DOHH2 (cell line): Measurements from ENCODE around the gene HHAT.

Experiments used
- H3F3A ChIP-seq: fragments of 200-600 bp; sonication (generic), shearing (Covaris generic); 2 replicates; pipeline ENCODE4 v1.6.0; 2016; ENCODE audit warnings: antibody characterized with exemption, mild to moderate bottlenecking; ENCODE audit not compliant: control insufficient read depth, insufficient read depth
- H3K27ac ChIP-seq: fragments of 200-600 bp; sonication (generic); 2 replicates; pipeline ENCODE4 v1.5.1; 2014; ENCODE audit warnings: low read depth, mild to moderate bottlenecking, low read length, moderate library complexity
- H3K27me3 ChIP-seq: fragments of 200-600 bp; sonication (generic); 2 replicates; pipeline ENCODE4 v1.6.1; 2014; ENCODE audit warnings: mild to moderate bottlenecking, low read length, mixed read lengths; ENCODE audit not compliant: control insufficient read depth
- H3K36me3 ChIP-seq: fragments of 200-600 bp; sonication (generic); 2 replicates; pipeline ENCODE4 v1.6.1; 2014; ENCODE audit warnings: mild to moderate bottlenecking, low read length, moderate library complexity, mixed read lengths; ENCODE audit not compliant: control insufficient read depth
- H3K4me1 ChIP-seq: fragments of 200-600 bp; sonication (generic); 2 replicates; pipeline ENCODE4 v1.6.1; 2014; ENCODE audit warnings: mild to moderate bottlenecking, low read length, mixed read lengths; ENCODE audit not compliant: control insufficient read depth
- H3K4me2 ChIP-seq: fragments of 200-600 bp; sonication (generic); 2 replicates; pipeline ENCODE4 v1.6.0; 2014; ENCODE audit warnings: mild to moderate bottlenecking, low read length, moderate library complexity
- H3K4me3 ChIP-seq: fragments of 200-600 bp; sonication (generic); 2 replicates; pipeline ENCODE4 v1.5.1; 2014; ENCODE audit warnings: mild to moderate bottlenecking, low read length, mixed read lengths
- H3K79me2 ChIP-seq: fragments of 200-600 bp; sonication (generic); 2 replicates; pipeline ENCODE4 v1.6.1; 2014; ENCODE audit warnings: mild to moderate bottlenecking, low read length, mixed read lengths; ENCODE audit not compliant: control insufficient read depth
- H3K9me2 ChIP-seq: fragments of 200-600 bp; sonication (generic); replicated peaks from 2 replicates; pipeline ENCODE4 v1.6.1; 2014; ENCODE audit warnings: mild to moderate bottlenecking, low read length, mixed read lengths; ENCODE audit not compliant: control insufficient read depth
- H3K9me3 ChIP-seq: fragments of 200-600 bp; sonication (generic); 2 replicates; pipeline ENCODE4 v1.6.1; 2014; ENCODE audit warnings: antibody characterized with exemption, low read length, mixed read lengths; ENCODE audit not compliant: control insufficient read depth, insufficient read depth
- H4K20me1 ChIP-seq: fragments of 200-600 bp; sonication (generic); 2 replicates; pipeline ENCODE4 v1.6.0; 2014; ENCODE audit warnings: low read depth, mild to moderate bottlenecking, antibody characterized with exemption, low read length, moderate library complexity; ENCODE audit not compliant: control insufficient read depth, insufficient read depth
- CTCF ChIP-seq: fragments of 200-600 bp; sonication (generic); IDR thresholded peaks from one replicate; pipeline ENCODE4 v1.5.1; 2014; ENCODE audit warnings: antibody characterized with exemption, mild to moderate bottlenecking, low read depth, low read length; ENCODE audit not compliant: poor library complexity, severe bottlenecking
- EZH2phosphoT487 ChIP-seq: fragments of 200-600 bp; sonication (generic); IDR thresholded peaks from 2 replicates; pipeline ENCODE4 v1.6.1; 2017; ENCODE audit warnings: borderline replicate concordance, mild to moderate bottlenecking, antibody characterized with exemption, low read length, moderate library complexity, mixed read lengths

The HHAT gene

GRCh38 chr1:210558302-210558701 lies 229.6 kb downstream of the HHAT start:
- no peak for TF ChIP-seq EZH2phosphoT487
- H3K27me3 ChIP-seq: no peaks in the 10 kb centered on the region
- no peak overlapping the region for H3K27ac ChIP-seq
- no peaks in the 10 kb centered on the region for H3K9me3 ChIP-seq
- no peak overlapping the region for H3K4me2 ChIP-seq
- no peak overlapping the region for H3K4me3 ChIP-seq
- H3K9me2 ChIP-seq: no peaks in the 10 kb centered on the region
- no peaks in the 10 kb centered on the region for H3K4me1 ChIP-seq
- no peaks in the 10 kb centered on the region for H3F3A ChIP-seq
- no peaks in the 10 kb centered on the region for H3K36me3 ChIP-seq
- H4K20me1 ChIP-seq: no peaks in the 10 kb centered on the region
- no peaks in the 10 kb centered on the region for H3K79me2 ChIP-seq

DNA sequence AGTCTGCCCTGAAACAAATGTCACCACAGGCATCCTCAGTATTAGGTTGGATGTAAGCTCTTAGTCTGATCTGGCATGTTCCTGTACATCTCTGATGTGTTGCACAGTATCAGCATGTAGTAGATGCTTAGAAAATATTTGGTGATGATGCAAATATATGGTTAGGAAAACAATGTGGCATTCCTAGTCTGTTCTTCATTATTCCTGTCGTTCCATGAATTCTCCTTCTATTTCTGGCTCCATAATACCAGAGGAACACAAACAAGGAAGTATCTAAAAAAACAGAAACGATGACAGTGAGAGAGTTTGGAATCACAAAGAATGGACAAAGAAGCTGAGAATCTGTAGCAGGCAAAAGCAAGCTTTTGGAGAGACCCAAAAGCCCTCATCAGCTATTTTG lies 236.6 kb downstream of the HHAT start:
- H3K27ac ChIP-seq: no peak overlapping the region
- no peak overlapping the region for H3K4me2 ChIP-seq
- no peaks in the 10 kb centered on the region for H3F3A ChIP-seq
- H3K4me1 ChIP-seq: no peaks in the 10 kb centered on the region
- no peaks in the 10 kb centered on the region for H3K36me3 ChIP-seq
- no peaks in the 10 kb centered on the region for H3K9me3 ChIP-seq
- no peaks in the 10 kb centered on the region for H3K27me3 ChIP-seq
- TF ChIP-seq CTCF (no peak), EZH2phosphoT487 (no peak)
- H3K9me2 ChIP-seq: no peaks in the 10 kb centered on the region; the same call in 1 of the 2 replicates
- H3K4me3 ChIP-seq: no peak overlapping the region
- H4K20me1 ChIP-seq: no peaks in the 10 kb centered on the region
- no peaks in the 10 kb centered on the region for H3K79me2 ChIP-seq

GRCh38 chr1:210568631-210569030 lies 239.9 kb downstream of the HHAT start:
- Histone ChIP-seq H3K79me2 (no peaks in the 10 kb centered on the region), H3F3A (no peaks in the 10 kb centered on the region), H3K9me3 (no peaks in the 10 kb centered on the region), H3K36me3 (no peaks in the 10 kb centered on the region), H3K9me2 (no peaks in the 10 kb centered on the region; the same call in 1 of the 2 replicates), H3K4me1 (no peaks in the 10 kb centered on the region), H3K27me3 (no peaks in the 10 kb centered on the region), H4K20me1 (no peaks in the 10 kb centered on the region), H3K4me2 (no peak overlapping the region), H3K27ac (no peak overlapping the region), H3K4me3 (no peak overlapping the region)
- no peak for TF ChIP-seq EZH2phosphoT487
- TF ChIP-seq CTCF: no peak

DNA sequence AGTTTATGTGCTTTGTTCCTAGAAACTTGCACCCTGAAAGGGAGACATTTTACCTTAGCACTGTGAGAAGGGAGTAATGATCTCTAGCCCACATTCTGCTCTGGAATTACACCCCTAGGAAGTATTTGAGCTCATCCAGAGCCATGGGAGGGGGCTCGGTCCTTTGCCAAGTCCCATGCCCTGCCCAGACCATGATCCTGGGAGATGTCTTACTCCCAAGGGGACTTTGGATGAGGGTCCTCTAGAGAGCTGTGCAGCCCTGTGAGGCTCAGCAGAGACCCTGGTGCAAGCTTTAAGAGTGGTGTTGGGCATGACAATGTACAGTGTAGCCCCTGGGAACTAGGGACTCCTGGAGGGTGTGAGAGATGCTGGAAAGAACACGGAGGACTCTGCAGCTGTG lies 241.4 kb downstream of the HHAT start:
- Histone ChIP-seq H3K9me3 (no peaks in the 10 kb centered on the region), H3K4me2 (no peak overlapping the region), H3K9me2 (no peaks in the 10 kb centered on the region; the same call in 1 of the 2 replicates), H4K20me1 (no peaks in the 10 kb centered on the region), H3K36me3 (no peaks in the 10 kb centered on the region), H3K27me3 (no peaks in the 10 kb centered on the region), H3K4me1 (no peaks in the 10 kb centered on the region), H3K27ac (no peak overlapping the region), H3F3A (no peaks in the 10 kb centered on the region), H3K4me3 (no peak overlapping the region), H3K79me2 (no peaks in the 10 kb centered on the region)
- TF ChIP-seq EZH2phosphoT487: no peak
- no peak for TF ChIP-seq CTCF
